H1 (cell line): ENCODE data around the gene LRRC23. TPM values are rescaled to one million over a fixed set of nuclear protein-coding genes. Genes with fewer than 3 reads are reported as not detected.

Experiments used
- SP1 ChIP-seq: IDR thresholded peaks from 2 replicates; pipeline ENCODE4 v1.6.1; 2011; ENCODE audit warnings: low read depth, low read length
- SP2 ChIP-seq: IDR thresholded peaks from 2 replicates; pipeline ENCODE4 v1.6.1; 2012; ENCODE audit warnings: mild to moderate bottlenecking, low read length, inconsistent platforms
- polyA plus RNA-seq, 7 experiments: library from polyadenylated mRNA; depleted of rRNA in 3 of 7; stranded (reverse) in 5 of 7; unstranded in 2 of 7; fragments of >200 nt in 5 of 7; fragments of 200-250 nt in 2 of 7; gene quantifications; 1 replicate in 5 of 7; 2 replicates in 1 of 7; 4 replicates in 1 of 7; pipeline versions ENCODE4 v1.2.1 to v1.2.3, GENCODE V29; 2011 to 2013; ENCODE audit warnings: missing spikeins in 2 of 7, mixed read lengths in 2 of 7
- total RNA-seq: library from RNA; stranded (reverse); fragmentation: NEBNext Ultra II Directional; extraction: Animal tissue kit (Norgen Biotek cat#: 25700); gene quantifications from 2 replicates; pipeline ENCODE4 v1.2.1, GENCODE V29; 2021
- TF ChIP-seq, protein P1 (sequence below), 3 experiments: IDR thresholded peaks; 1 replicate in 2 of 3; 2 replicates in 1 of 3; pipeline versions ENCODE4 v1.5.1 to v1.6.1; 2011; ENCODE audit warnings: low read length in 3 of 3, mild to moderate bottlenecking in 3 of 3, inconsistent platforms in 2 of 3, low read depth in 1 of 3, moderate library complexity in 1 of 3; ENCODE audit not compliant: insufficient read depth in 1 of 3; ENCODE audit errors: control extremely low read depth in 1 of 3

The LRRC23 gene
- total and polyA plus RNA-seq, 2 of the 8 experiments (the other 6 are each of a cell fraction or from before 2014, with no cell fraction given), result 2.5 to 3.6 TPM

DNA sequence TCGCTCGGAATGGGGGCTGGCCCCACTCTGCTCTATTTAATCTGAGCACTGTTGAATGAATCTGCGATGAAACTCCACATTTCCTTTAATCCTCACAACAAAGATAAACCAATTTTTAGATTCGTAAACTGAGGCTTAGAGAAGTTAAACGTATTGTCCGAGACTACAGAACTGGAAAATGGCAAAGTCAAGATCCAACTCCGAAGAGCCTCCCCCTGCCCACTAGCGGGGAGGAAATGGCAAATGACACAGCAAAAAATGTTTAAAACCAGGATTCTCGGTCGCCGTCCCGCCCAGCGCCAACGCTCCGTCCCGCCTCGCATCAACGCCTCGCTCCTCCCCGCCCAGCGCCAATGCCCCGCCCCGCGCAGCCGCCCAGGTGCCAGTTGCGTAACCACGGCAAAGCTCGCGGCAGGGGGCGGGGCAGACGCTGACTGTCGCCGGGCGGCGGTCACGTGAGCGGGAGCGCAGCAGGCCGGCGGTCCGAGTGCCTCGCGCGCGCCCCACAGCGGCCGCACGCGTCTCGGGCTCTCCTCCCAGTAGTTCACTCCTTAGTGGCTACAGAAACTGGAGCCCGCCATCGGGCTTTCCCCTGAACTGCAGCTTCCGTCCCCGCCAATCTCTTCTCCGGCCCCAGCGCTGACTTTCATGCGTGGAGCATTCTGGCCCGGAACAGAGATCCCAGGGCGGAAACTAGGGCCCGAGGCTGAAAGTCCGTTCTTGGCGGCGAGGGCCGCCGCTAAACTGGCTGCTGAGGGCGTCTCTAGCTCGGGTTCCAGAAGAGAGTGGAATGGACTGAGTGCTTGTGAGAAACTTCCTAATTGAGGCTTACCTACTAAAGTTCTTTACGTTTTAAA is 13.6 kb upstream of the LRRC23 start (continued):
- peak; percentile 57; the same call in 1 of the 2 replicates for TF ChIP-seq SP1
- TF ChIP-seq, protein P1, sequence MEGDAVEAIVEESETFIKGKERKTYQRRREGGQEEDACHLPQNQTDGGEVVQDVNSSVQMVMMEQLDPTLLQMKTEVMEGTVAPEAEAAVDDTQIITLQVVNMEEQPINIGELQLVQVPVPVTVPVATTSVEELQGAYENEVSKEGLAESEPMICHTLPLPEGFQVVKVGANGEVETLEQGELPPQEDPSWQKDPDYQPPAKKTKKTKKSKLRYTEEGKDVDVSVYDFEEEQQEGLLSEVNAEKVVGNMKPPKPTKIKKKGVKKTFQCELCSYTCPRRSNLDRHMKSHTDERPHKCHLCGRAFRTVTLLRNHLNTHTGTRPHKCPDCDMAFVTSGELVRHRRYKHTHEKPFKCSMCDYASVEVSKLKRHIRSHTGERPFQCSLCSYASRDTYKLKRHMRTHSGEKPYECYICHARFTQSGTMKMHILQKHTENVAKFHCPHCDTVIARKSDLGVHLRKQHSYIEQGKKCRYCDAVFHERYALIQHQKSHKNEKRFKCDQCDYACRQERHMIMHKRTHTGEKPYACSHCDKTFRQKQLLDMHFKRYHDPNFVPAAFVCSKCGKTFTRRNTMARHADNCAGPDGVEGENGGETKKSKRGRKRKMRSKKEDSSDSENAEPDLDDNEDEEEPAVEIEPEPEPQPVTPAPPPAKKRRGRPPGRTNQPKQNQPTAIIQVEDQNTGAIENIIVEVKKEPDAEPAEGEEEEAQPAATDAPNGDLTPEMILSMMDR (IDR thresholded peaks at IDR 0.05; ENCODE audit: control extremely low read depth in 1 of 3, insufficient read depth in 1 of 3, low read depth in 1 of 3, low read length in 3 of 3), result peak; percentile 72 to 96 (median 78)
- TF ChIP-seq SP2, result no peak
